ENCODE data around the gene JARID2. TPM values are rescaled to one million over a fixed set of nuclear protein-coding genes. Genes with fewer than 3 reads are reported as not detected.

Gene JARID2
- total and polyA plus RNA-seq, 9 of the 15 experiments (the other 6 are each of a cell fraction or from before 2014, with no cell fraction given) = 5.0 to 29.0 (median 15.6) TPM

- TF ChIP-seq MLX (CRISPR knock-in tag; conservative IDR thresholded peaks at IDR 0.05) (no peak), SMARCB1 (IDR thresholded peaks at IDR 0.05; ENCODE audit: insufficient read length, low read depth) (no peak), GATAD2A (IDR thresholded peaks at IDR 0.05) (no peak), BACH1 (tag; IDR thresholded peaks at IDR 0.05) (no peak), REST (IDR thresholded peaks at IDR 0.05; ENCODE audit: borderline replicate concordance) (peak; percentile 55; the same call in 1 of the 2 replicates), REST (CRISPR knock-in tag; IDR thresholded peaks at IDR 0.05; ENCODE audit: low read depth) (no peak), ARNT (IDR thresholded peaks at IDR 0.05) (no peak), ZNF384 (IDR thresholded peaks at IDR 0.05; ENCODE audit: low read depth, low read length) (peak; percentile 31; the same call in 1 of the 2 replicates), PHTF2 (CRISPR knock-in tag; IDR thresholded peaks at IDR 0.05) (no peak), ZZZ3 (IDR thresholded peaks at IDR 0.05) (no peak), HMBOX1 (IDR thresholded peaks at IDR 0.05) (0 out of 2 replicates have a peak, but pooled peaks have one; percentile 27), POLR3A (IDR thresholded peaks at IDR 0.05; ENCODE audit: borderline replicate concordance, extremely low read depth, insufficient read depth, insufficient read length) (no peak), E2F1 (CRISPR knock-in tag; IDR thresholded peaks at IDR 0.05) (no peak), ZNF124 (CRISPR knock-in tag; IDR thresholded peaks at IDR 0.05) (no peak), SIN3A (IDR thresholded peaks at IDR 0.05; ENCODE audit: borderline replicate concordance in 2 of 2, control insufficient read depth in 1 of 2, low read depth in 2 of 2, low read length in 2 of 2) (no peak)
These were observed 195.5 kb downstream of the JARID2 start (continued) for GRCh38 chr6:15441215-15441868.

All from K562 (cell line).